H1 (cell line): ENCODE measurements around the gene RNF224.

Experiments
- CHD1 ChIP-seq: IDR thresholded peaks from 2 replicates; pipeline ENCODE4 v1.6.1; 2012; ENCODE audit warnings: low read depth, low read length, improper control_type of control experiment
- CTCF ChIP-seq, 3 experiments: IDR thresholded peaks; 1 replicate in 2 of 3; 2 replicates in 1 of 3; pipeline versions ENCODE4 v1.5.1 to v1.6.1; 2011; ENCODE audit warnings: low read length in 3 of 3, mild to moderate bottlenecking in 3 of 3, inconsistent platforms in 2 of 3, low read depth in 1 of 3, moderate library complexity in 1 of 3; ENCODE audit not compliant: insufficient read depth in 1 of 3; ENCODE audit errors: control extremely low read depth in 1 of 3
- EP300 ChIP-seq, 2 experiments: IDR thresholded peaks; 1 replicate in 1 of 2; 2 replicates in 1 of 2; pipeline ENCODE4 v1.6.1; 2011 to 2012; ENCODE audit warnings: low read depth in 2 of 2, low read length in 2 of 2, mild to moderate bottlenecking in 2 of 2, borderline replicate concordance in 1 of 2, inconsistent platforms in 1 of 2, moderate library complexity in 1 of 2
- EZH2 ChIP-seq: fragments of 200-600 bp; sonication (generic); IDR thresholded peaks from 2 replicates; pipeline ENCODE4 v1.7.1; 2012; ENCODE audit warnings: low read depth, mild to moderate bottlenecking, moderate library complexity, low read length, inconsistent platforms; ENCODE audit not compliant: severe bottlenecking
- KDM1A ChIP-seq: fragments of 200-600, 300-600 bp; sonication (generic); IDR thresholded peaks from 2 replicates; pipeline ENCODE4 v1.7.1; 2016; ENCODE audit warnings: mild to moderate bottlenecking, low read length, borderline replicate concordance
- PHF8 ChIP-seq: fragments of 200-600 bp; sonication (generic); conservative IDR thresholded peaks from 2 replicates; pipeline ENCODE4 v1.7.1; 2012; ENCODE audit warnings: low read depth, mild to moderate bottlenecking, inconsistent platforms, low read length, moderate library complexity
- POLR2A ChIP-seq, 2 experiments: IDR thresholded peaks; 1 replicate in 1 of 2; 2 replicates in 1 of 2; pipeline ENCODE4 v1.6.1; 2011; ENCODE audit warnings: low read depth in 2 of 2, low read length in 2 of 2, mild to moderate bottlenecking in 2 of 2; ENCODE audit errors: control extremely low read depth in 1 of 2
- POLR2AphosphoS5 ChIP-seq: IDR thresholded peaks from 2 replicates; pipeline ENCODE4 v1.6.1; 2011; ENCODE audit warnings: low read depth, low read length
- TAF7 ChIP-seq: optimal IDR thresholded peaks from 2 replicates; pipeline ENCODE3; 2011; ENCODE audit warnings: low read depth, mild to moderate bottlenecking, inconsistent platforms, low read length, moderate library complexity, borderline replicate concordance
- USF2 ChIP-seq: IDR thresholded peaks from 2 replicates; pipeline ENCODE4 v1.6.1; 2011; ENCODE audit warnings: low read length, improper control_type of control experiment

- TF ChIP-seq USF2 (no peak), POLR2A (IDR thresholded peaks at IDR 0.05; ENCODE audit: control extremely low read depth in 1 of 2, low read depth in 2 of 2, low read length in 2 of 2) (no peak), CTCF (IDR thresholded peaks at IDR 0.05; ENCODE audit: control extremely low read depth in 1 of 3, insufficient read depth in 1 of 3, low read depth in 1 of 3, low read length in 3 of 3) (no peak), TAF7 (no peak), CHD1 (no peak), EZH2 (no peak), PHF8 (no peak), POLR2AphosphoS5 (no peak), KDM1A (no peak), EP300 (IDR thresholded peaks at IDR 0.05; ENCODE audit: borderline replicate concordance in 1 of 2, low read depth in 2 of 2, low read length in 2 of 2) (no peak)
Observed at GRCh38 chr9:137266585-137267453, 39.5 kb downstream of the RNF224 start.
